Heart left ventricle (tissue), 16 donors: Measurements from ENCODE around the gene ADAMTS3. TPM values are rescaled to one million over a fixed set of nuclear protein-coding genes. Genes with fewer than 3 reads are reported as not detected.
A peak's percentile ranks its signal among the peaks of the same experiment; 100 is the strongest.

Experiments used
- ATAC-seq, 4 donors: fragments of 200-7000 bp; cut with Tn5 transposase; one replicate each; pipeline ENCODE4 v1.9.1; 2020 to 2022; ENCODE audit warnings: moderate library complexity in 4 of 4, mild to moderate bottlenecking in 3 of 4, moderate number of reproducible peaks in 1 of 4
- DNase-seq, 5 donors: peaks; one replicate each; pipeline ENCODE4 v3.0.0-alpha.2; 2020
- H3K27ac ChIP-seq, 12 donors: fragments of 200-600 bp; sonication (generic) in 4 of 12; one replicate each; pipeline versions ENCODE4 v1.5.0 to v1.8.0; 2016 to 2022; ENCODE audit warnings: mild to moderate bottlenecking in 2 of 12
- H3K27me3 ChIP-seq, 9 donors: fragments of 200-600 bp; sonication (generic) in 2 of 9; one replicate each; pipeline versions ENCODE4 v1.5.1 to v1.8.0; 2016 to 2022; ENCODE audit warnings: mild to moderate bottlenecking in 3 of 9
- H3K36me3 ChIP-seq, 9 donors: fragments of 200-600 bp; sonication (generic) in 2 of 9; one replicate each; pipeline versions ENCODE4 v1.5.0 to v1.8.0; 2018 to 2022; ENCODE audit warnings: mild to moderate bottlenecking in 2 of 9
- H3K4me1 ChIP-seq, 12 donors: fragments of 200-600 bp; sonication (generic) in 4 of 12; one replicate each; pipeline versions ENCODE4 v1.5.0 to v1.8.0; 2016 to 2022; ENCODE audit warnings: mild to moderate bottlenecking in 3 of 12
- H3K4me3 ChIP-seq, 12 donors: fragments of 200-600 bp; sonication (generic) in 4 of 12; one replicate each; pipeline versions ENCODE4 v1.5.0 to v1.8.0; 2017 to 2022; ENCODE audit warnings: mild to moderate bottlenecking in 9 of 12, moderate library complexity in 4 of 12
- H3K9me3 ChIP-seq, 12 donors: fragments of 200-600 bp; sonication (generic) in 4 of 12; one replicate each; pipeline versions ENCODE4 v1.5.0 to v1.8.0; 2016 to 2022; ENCODE audit warnings: mild to moderate bottlenecking in 1 of 12
- POLR2A ChIP-seq, 2 donors: fragments of 450-650 bp; IDR thresholded peaks; one replicate each; pipeline ENCODE4 v1.6.1; 2017; ENCODE audit warnings: antibody characterized with exemption in 2 of 2, mild to moderate bottlenecking in 2 of 2, moderate library complexity in 2 of 2
- WGBS, 4 donors: extraction: QIAGEN DNeasy Blood & Tissue Kit in 2 of 4; methylation state at CpG; one replicate each; pipeline versions ENCODE4 v1.1.5 to v1.1.7; 2013 to 2018; 5-methylcytosine and 5-hydroxymethylcytosine counted together
- intact Hi-C, 10 donors: fragments of 100-400 bp; cut with DNase I; formaldehyde crosslinking; loops; one replicate each; pipeline versions ENCODE4 v1.11.1 to v1.14.2; 2022
- polyA plus RNA-seq, 2 donors: library from polyadenylated mRNA; stranded (reverse); fragments of 200-250 nt; gene quantifications; one replicate each; pipeline ENCODE4 v1.2.3, GENCODE V29; 2013
- total RNA-seq, 9 donors: library from RNA; depleted of rRNA in 2 of 9; stranded (reverse); fragments of >200 nt in 2 of 9; fragmentation: NEBNext Ultra II Directional in 3 of 9; extraction: Animal tissue kit (Norgen Biotek cat#: 25700) in 3 of 9; gene quantifications; one replicate each; pipeline versions ENCODE4 v1.1.0 to v1.2.4, GENCODE V29; 2016 to 2023
- TF ChIP-seq, protein P1 (sequence below), 12 donors: fragments of 200-600 bp; sonication (generic) in 4 of 12; IDR thresholded peaks; one replicate each; pipeline versions ENCODE4 v1.5.0 to v1.8.0; 2018 to 2022; ENCODE audit warnings: antibody characterized with exemption in 12 of 12, mild to moderate bottlenecking in 5 of 12
- donor health status: ischemic (EF 13 %, LVEDD 7.1; RV severe dilation, severe dysfunction).
- donor health status: healthy with polysubstance abuse.
- donor health status: DM: no; HTN: yes; CAD: no.
- donor health status: DM: no; HTN: no; CAD: no.
- donor health status: ischemic (EF 25% LVEDD 6.9; RV normal size, moderate dysfunction).
- donor health status: ischemic (EF 25% LVEDD 5.7; RV mildly dilated, moderate dysfunction).
- donor health status: healthy.
- donor health status: DM: yes; HTN: yes; CAD: no.
- donor health status: ischemic (EF 35%, LVEDD 5.7; RV mildly dilated, moderate dysfunction).
- donor health status: nonischemic (EF 11% LVEDD 7.7; RV severe dilation, severe dysfunction).
- donor health status: DM: yes; HTN: yes; CAD: no.
- donor health status: PGD.
- donor health status: ischemic (EF 29% LVEDD 5.4; RV normal size, mild dysfunction).
- donor health status: nonischemic (EF 23%, LVEDD 6.1; RV moderate dilation, normal function).

The ADAMTS3 gene
- total and polyA plus RNA-seq, 11 donors = 0.08 to 3.3 (median 0.42) TPM; not detected in 1

DNA sequence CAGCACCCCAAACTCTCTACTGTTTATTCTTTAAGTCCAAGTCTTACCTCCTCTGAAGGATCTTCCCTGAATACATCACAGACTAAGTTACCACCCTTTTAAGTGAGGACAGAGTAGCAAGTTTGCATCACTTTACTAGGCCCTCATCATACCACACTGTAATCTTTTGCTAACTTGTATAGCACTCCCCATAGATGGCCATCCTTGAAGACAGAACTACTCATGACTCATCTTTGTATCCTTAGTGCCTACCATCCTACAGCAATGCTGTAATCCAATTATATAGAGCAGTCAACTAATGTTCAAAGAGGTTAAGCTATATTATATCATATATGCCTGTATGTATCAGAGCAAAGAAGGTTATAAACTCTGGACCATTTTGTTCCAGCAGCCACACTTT lies 101.4 kb downstream of the ADAMTS3 start:
- TF ChIP-seq, protein P1, sequence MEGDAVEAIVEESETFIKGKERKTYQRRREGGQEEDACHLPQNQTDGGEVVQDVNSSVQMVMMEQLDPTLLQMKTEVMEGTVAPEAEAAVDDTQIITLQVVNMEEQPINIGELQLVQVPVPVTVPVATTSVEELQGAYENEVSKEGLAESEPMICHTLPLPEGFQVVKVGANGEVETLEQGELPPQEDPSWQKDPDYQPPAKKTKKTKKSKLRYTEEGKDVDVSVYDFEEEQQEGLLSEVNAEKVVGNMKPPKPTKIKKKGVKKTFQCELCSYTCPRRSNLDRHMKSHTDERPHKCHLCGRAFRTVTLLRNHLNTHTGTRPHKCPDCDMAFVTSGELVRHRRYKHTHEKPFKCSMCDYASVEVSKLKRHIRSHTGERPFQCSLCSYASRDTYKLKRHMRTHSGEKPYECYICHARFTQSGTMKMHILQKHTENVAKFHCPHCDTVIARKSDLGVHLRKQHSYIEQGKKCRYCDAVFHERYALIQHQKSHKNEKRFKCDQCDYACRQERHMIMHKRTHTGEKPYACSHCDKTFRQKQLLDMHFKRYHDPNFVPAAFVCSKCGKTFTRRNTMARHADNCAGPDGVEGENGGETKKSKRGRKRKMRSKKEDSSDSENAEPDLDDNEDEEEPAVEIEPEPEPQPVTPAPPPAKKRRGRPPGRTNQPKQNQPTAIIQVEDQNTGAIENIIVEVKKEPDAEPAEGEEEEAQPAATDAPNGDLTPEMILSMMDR (IDR thresholded peaks at IDR 0.05) = no peak
- TF ChIP-seq POLR2A (IDR thresholded peaks at IDR 0.05) = no peak
- DNase-seq (no peak), ATAC-seq (no peak)
- Histone ChIP-seq H3K27ac (no peak overlapping the region), H3K27me3 (no peaks in the 10 kb centered on the region), H3K9me3 (no peaks in the 10 kb centered on the region), H3K36me3 (no peaks in the 10 kb centered on the region), H3K4me1 (no peaks in the 10 kb centered on the region), H3K4me3 (no peak overlapping the region)
- intact Hi-C loops = loop anchor here in 8 of 10 donors (2.0 to 10.0 kb wide), 3 partner anchors 140 to 173 kb away; no protein-coding TSS in a partner anchor

DNA sequence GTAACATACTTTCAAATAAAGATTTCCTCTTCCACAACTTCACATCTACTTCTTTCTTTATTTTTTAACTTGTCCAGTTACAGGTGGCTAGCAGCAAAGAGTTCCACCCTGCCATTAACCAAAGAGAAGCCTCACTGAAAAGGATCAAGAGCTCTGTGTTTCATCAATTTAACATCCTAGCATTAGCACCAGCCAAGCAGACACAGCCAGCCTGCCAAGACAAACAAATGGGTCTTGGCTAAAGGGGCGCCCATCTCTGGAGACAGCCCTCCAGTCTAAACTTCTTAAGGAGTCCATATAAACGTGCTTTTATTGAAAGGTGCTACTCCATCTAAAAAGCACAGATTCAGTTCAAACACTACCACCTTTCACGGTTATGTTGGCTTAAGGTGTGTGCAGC lies 105.3 kb downstream of the ADAMTS3 start:
- Histone ChIP-seq H3K27ac (no peak overlapping the region), H3K4me1 (no peaks in the 10 kb centered on the region), H3K9me3 (no peaks in the 10 kb centered on the region), H3K4me3 (no peak overlapping the region), H3K36me3 (no peaks in the 10 kb centered on the region), H3K27me3 (no peaks in the 10 kb centered on the region)
- no peak for ATAC-seq
- 69 to 78% (median 77%) methylated on average over 3 of the region's 3 CpGs for WGBS, 4 donors
- TF ChIP-seq, protein P1 (IDR thresholded peaks at IDR 0.05) = no peak
- no peak for TF ChIP-seq POLR2A (IDR thresholded peaks at IDR 0.05)
- intact Hi-C loops = loop anchor here in 5 of 10 donors (5.0 to 10.0 kb wide), 2 partner anchors 136 to 169 kb away; no protein-coding TSS in a partner anchor
- DNase-seq = no peak

DNA sequence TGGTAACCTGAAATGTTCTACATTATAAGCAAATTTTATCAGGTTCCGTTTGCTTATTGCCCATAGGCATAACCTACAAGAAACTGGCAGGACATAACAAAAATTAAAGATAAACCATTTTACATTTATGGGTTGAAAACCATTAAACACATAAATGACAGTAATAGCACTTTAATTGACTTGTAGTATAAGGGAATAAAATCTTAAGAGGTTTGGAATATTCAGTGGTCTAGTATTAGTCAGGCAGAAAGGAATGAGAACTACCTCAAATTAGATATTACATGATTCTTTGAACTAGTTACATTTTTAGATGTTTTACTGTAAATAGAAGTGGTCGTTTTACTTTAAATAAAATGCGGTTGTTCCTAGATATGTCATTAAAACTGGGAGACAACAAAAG lies 111.9 kb downstream of the ADAMTS3 start:
- Histone ChIP-seq H3K27ac (no peak overlapping the region), H3K27me3 (no peaks in the 10 kb centered on the region), H3K9me3 (no peaks in the 10 kb centered on the region), H3K4me1 (no peaks in the 10 kb centered on the region), H3K36me3 (no peaks in the 10 kb centered on the region), H3K4me3 (no peak overlapping the region)
- intact Hi-C loops = no loop called here
- ATAC-seq = no peak
- TF ChIP-seq, protein P1 (IDR thresholded peaks at IDR 0.05) = no peak
- no peak for TF ChIP-seq POLR2A (IDR thresholded peaks at IDR 0.05)
- 81 to 91% (median 88%) methylated on average over 3 of the region's 3 CpGs for WGBS, 4 donors
- no peak for DNase-seq

DNA sequence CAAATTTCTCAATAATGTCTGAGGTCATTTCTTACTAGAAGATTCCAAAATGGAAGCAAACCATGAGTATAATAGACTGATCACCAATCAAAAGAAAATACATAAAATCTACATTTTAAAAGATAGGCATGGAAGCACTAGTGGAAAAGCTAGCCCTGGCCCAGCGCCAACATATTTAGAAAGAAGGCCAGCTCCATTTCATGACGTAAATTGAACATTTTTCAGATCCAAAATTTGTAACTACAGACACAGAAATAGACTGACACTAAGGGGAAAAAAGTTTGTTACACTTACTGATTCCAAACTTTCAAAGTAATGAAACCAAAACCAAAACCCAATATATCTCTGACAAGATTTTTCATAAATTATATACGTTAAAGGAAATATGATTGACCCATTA lies 117.7 kb downstream of the ADAMTS3 start:
- peak overlapping the region in 1 of 12 donors; percentile 13 for H3K27ac ChIP-seq
- no peaks in the 10 kb centered on the region for H3K9me3 ChIP-seq
- H3K36me3 ChIP-seq = no peaks in the 10 kb centered on the region
- H3K27me3 ChIP-seq = no peaks in the 10 kb centered on the region
- peaks cover 0 to 5% (median 0%) of the 10 kb centered on the region in 12 donors for H3K4me1 ChIP-seq
- DNase-seq = peak in 4 of 5 donors; percentile 17 to 33 (median 22)
- no peak overlapping the region for H3K4me3 ChIP-seq
- 62 to 79% (median 75%) methylated on average over 3 of the region's 3 CpGs for WGBS, 4 donors
- intact Hi-C loops = no loop called here
- TF ChIP-seq POLR2A (IDR thresholded peaks at IDR 0.05) = no peak
- TF ChIP-seq, protein P1 (IDR thresholded peaks at IDR 0.05) = no peak
- no peak for ATAC-seq
